Mucosa of stomach (tissue), 1 donor: ENCODE measurements around the gene CGB3.
"Not testable (repeated sequence)": the region's sequence is repeated elsewhere in the genome, so short reads cannot be mapped to it uniquely, and the experiment has no call there.

Source experiments
- H3K27me3 ChIP-seq: one replicate; pipeline ENCODE4 v1.7.0; 2013; ENCODE audit warnings: mild to moderate bottlenecking, low read length; ENCODE audit not compliant: control insufficient read depth, insufficient read depth
- H3K36me3 ChIP-seq: one replicate; pipeline ENCODE4 v1.7.0; 2013; ENCODE audit warnings: low read length; ENCODE audit not compliant: control insufficient read depth, insufficient read depth
- H3K4me1 ChIP-seq: one replicate; pipeline ENCODE4 v1.7.0; 2013; ENCODE audit warnings: mild to moderate bottlenecking, low read length; ENCODE audit not compliant: control insufficient read depth, insufficient read depth
- H3K4me3 ChIP-seq: one replicate; pipeline ENCODE4 v1.7.0; 2013; ENCODE audit warnings: low read length
- H3K9ac ChIP-seq: one replicate; pipeline ENCODE4 v1.7.0; 2013; ENCODE audit warnings: mild to moderate bottlenecking, low read length, moderate library complexity
- H3K9me3 ChIP-seq: one replicate; pipeline ENCODE4 v1.7.0; 2013; ENCODE audit warnings: mild to moderate bottlenecking, low read length, moderate library complexity; ENCODE audit not compliant: control insufficient read depth
- donor health status: Pancreatic carcinoma.

The CGB3 gene

GRCh38 chr19:49038111-49038510 lies 14.0 kb upstream of the CGB3 start:
- H3K9ac ChIP-seq, H3K4me3 ChIP-seq, H3K36me3 ChIP-seq, H3K4me1 ChIP-seq, H3K9me3 ChIP-seq, H3K27me3 ChIP-seq: not testable (repeated sequence)

- not testable (repeated sequence) for H3K36me3 ChIP-seq, H3K4me3 ChIP-seq, H3K9ac ChIP-seq, H3K27me3 ChIP-seq, H3K9me3 ChIP-seq, H3K4me1 ChIP-seq
These were observed 12.7 kb upstream of the CGB3 start, which contains the start of gene CGB1 for GRCh38 chr19:49036815-49037214. Gene CGB1 (minus strand): TSS chr19:49036895. CDS start chr19:49036711, 184 bp downstream.

GRCh38 chr19:49031642-49032301 lies 7.6 kb upstream of the CGB3 start, which contains the start of gene CGB2:
Gene CGB2 (plus strand): TSS chr19:49031890. CDS start chr19:49032096, 206 bp downstream.
- H3K36me3 ChIP-seq, H3K27me3 ChIP-seq: not testable (repeated sequence)

GRCh38 chr19:49030323-49030722 lies 6.2 kb upstream of the CGB3 start:
- not testable (repeated sequence) for H3K4me1 ChIP-seq, H3K4me3 ChIP-seq, H3K9ac ChIP-seq, H3K36me3 ChIP-seq, H3K27me3 ChIP-seq, H3K9me3 ChIP-seq

More at GRCh38 chr19:49031642-49032301, 7.6 kb upstream of the CGB3 start, which contains the start of gene CGB2:
- not testable (repeated sequence) for H3K9ac ChIP-seq, H3K4me1 ChIP-seq, H3K9me3 ChIP-seq, H3K4me3 ChIP-seq

GRCh38 chr19:49029749-49030148 lies 5.6 kb upstream of the CGB3 start:
- not testable (repeated sequence) for H3K4me3 ChIP-seq, H3K9ac ChIP-seq, H3K4me1 ChIP-seq, H3K27me3 ChIP-seq, H3K36me3 ChIP-seq, H3K9me3 ChIP-seq

- not testable (repeated sequence) for H3K9ac ChIP-seq, H3K9me3 ChIP-seq, H3K4me1 ChIP-seq, H3K4me3 ChIP-seq, H3K36me3 ChIP-seq, H3K27me3 ChIP-seq
These were observed 4.6 kb upstream of the CGB3 start for GRCh38 chr19:49028686-49029085.

GRCh38 chr19:49025599-49025998 lies 1.5 kb upstream of the CGB3 start:
- not testable (repeated sequence) for H3K4me3 ChIP-seq, H3K9me3 ChIP-seq, H3K36me3 ChIP-seq, H3K4me1 ChIP-seq, H3K9ac ChIP-seq
- H3K27me3 ChIP-seq: peaks cover 12% of the 10 kb centered on the region

- H3K27me3 ChIP-seq: peaks cover 17% of the 10 kb centered on the region
- H3K4me3 ChIP-seq, H3K36me3 ChIP-seq, H3K9ac ChIP-seq, H3K9me3 ChIP-seq, H3K4me1 ChIP-seq: not testable (repeated sequence)
These were observed 955 bp upstream of the CGB3 start for GRCh38 chr19:49025088-49025487.

GRCh38 chr19:49022116-49022515 lies 2.0 kb downstream of the CGB3 start:
- no peak overlapping the region for H3K4me3 ChIP-seq
- H3K36me3 ChIP-seq: no peaks in the 10 kb centered on the region
- H3K27me3 ChIP-seq: peaks cover 31% of the 10 kb centered on the region
- H3K9me3 ChIP-seq: no peaks in the 10 kb centered on the region
- H3K4me1 ChIP-seq: peaks cover 15% of the 10 kb centered on the region
- no peak overlapping the region for H3K9ac ChIP-seq

- peaks cover 15% of the 10 kb centered on the region for H3K4me1 ChIP-seq
- peaks cover 31% of the 10 kb centered on the region for H3K27me3 ChIP-seq
- no peaks in the 10 kb centered on the region for H3K9me3 ChIP-seq
- H3K4me3 ChIP-seq: no peak overlapping the region
- H3K36me3 ChIP-seq: no peaks in the 10 kb centered on the region
- no peak overlapping the region for H3K9ac ChIP-seq
These were observed 2.9 kb downstream of the CGB3 start for GRCh38 chr19:49020931-49021895.

- no peak overlapping the region for H3K9ac ChIP-seq
- H3K27me3 ChIP-seq: peaks cover 31% of the 10 kb centered on the region
These were observed 3.8 kb downstream of the CGB3 start for GRCh38 chr19:49020342-49020741.

GRCh38 chr19:49019242-49019932 lies 4.7 kb downstream of the CGB3 start:
- Histone ChIP-seq H3K9ac (peak overlapping the region; percentile 8), H3K36me3 (no peaks in the 10 kb centered on the region), H3K4me3 (peak overlapping the region; percentile 3), H3K4me1 (peaks cover 15% of the 10 kb centered on the region), H3K9me3 (no peaks in the 10 kb centered on the region), H3K27me3 (peaks cover 31% of the 10 kb centered on the region)

More at GRCh38 chr19:49020342-49020741, 3.8 kb downstream of the CGB3 start:
- Histone ChIP-seq H3K36me3 (no peaks in the 10 kb centered on the region), H3K4me1 (peaks cover 15% of the 10 kb centered on the region), H3K9me3 (no peaks in the 10 kb centered on the region), H3K4me3 (no peak overlapping the region)
